Breast epithelium (tissue), 4 donors: ENCODE measurements around the gene TM4SF4. TPM values are rescaled to one million over a fixed set of nuclear protein-coding genes. Genes with fewer than 3 reads are reported as not detected.
"Not testable (repeated sequence)": the region's sequence is repeated elsewhere in the genome, so short reads cannot be mapped to it uniquely, and the experiment has no call there.

ENCODE experiments used
- DNase-seq, 2 donors: peaks; one replicate each; pipeline ENCODE4 v3.0.0-alpha.2; 2019; ENCODE audit warnings: low spot score in 2 of 2
- H3K27ac ChIP-seq, 2 donors: fragments of 200-600 bp; sonication (generic) in 1 of 2; one replicate each; pipeline ENCODE4 v1.5.1; 2016 to 2019; ENCODE audit warnings: mild to moderate bottlenecking in 1 of 2
- H3K27me3 ChIP-seq, 2 donors: fragments of 200-600 bp; sonication (generic) in 1 of 2; one replicate each; pipeline versions ENCODE4 v1.5.1 to v1.6.0; 2017 to 2019; ENCODE audit warnings: control low read depth in 1 of 2, mild to moderate bottlenecking in 1 of 2
- H3K36me3 ChIP-seq: fragments of 200-600 bp; one replicate; pipeline ENCODE4 v1.5.1; 2019
- H3K4me1 ChIP-seq, 2 donors: fragments of 200-600 bp; sonication (generic); one replicate each; pipeline ENCODE4 v1.5.1; 2016 to 2019; ENCODE audit warnings: control low read depth in 1 of 2
- H3K4me3 ChIP-seq, 3 donors: fragments of 200-600 bp; sonication (generic); 1 replicate in 2 of 3; 2 replicates in 1 of 3; pipeline ENCODE4 v1.5.1; 2016 to 2019; ENCODE audit warnings: mild to moderate bottlenecking in 3 of 3, moderate library complexity in 2 of 3
- H3K9me3 ChIP-seq, 2 donors: fragments of 200-600 bp; sonication (generic) in 1 of 2; one replicate each; pipeline ENCODE4 v1.5.1; 2016 to 2019; ENCODE audit warnings: control low read depth in 1 of 2
- CTCF ChIP-seq, 3 donors: fragments of 450-650 bp; IDR thresholded peaks; one replicate each; pipeline ENCODE4 v1.5.1; 2016 to 2017; ENCODE audit warnings: antibody characterized with exemption in 3 of 3, mild to moderate bottlenecking in 3 of 3, moderate library complexity in 3 of 3
- POLR2A ChIP-seq: fragments of 450-650 bp; IDR thresholded peaks from one replicate; pipeline ENCODE4 v1.6.1; 2016; ENCODE audit warnings: antibody characterized with exemption, mild to moderate bottlenecking, moderate library complexity
- POLR2AphosphoS5 ChIP-seq, 3 donors: sonication (generic); formaldehyde crosslinking; IDR thresholded peaks; one replicate each; pipeline ENCODE4 v1.6.1; 2017; ENCODE audit warnings: antibody characterized with exemption in 3 of 3
- intact Hi-C: fragments of 100-400 bp; cut with DNase I; formaldehyde crosslinking; loops from one replicate; pipeline ENCODE4 v1.15.1; 2023; ENCODE audit warnings: low total_unique reads
- total RNA-seq, 3 donors: library from RNA; depleted of rRNA; stranded (reverse); fragments of >200 nt; gene quantifications; one replicate each; pipeline ENCODE4 v1.1.0, GENCODE V29; 2016

TM4SF4 gene
- total RNA-seq, 3 donors from 2014 or later, result 1.6 TPM; not detected in 2

GRCh38 chr3:149438981-149439380 is 35.5 kb upstream of the TM4SF4 start:
- TF ChIP-seq POLR2A, result no peak
- no peak for TF ChIP-seq CTCF (IDR thresholded peaks at IDR 0.05)
- no peak for TF ChIP-seq POLR2AphosphoS5 (IDR thresholded peaks at IDR 0.05)
- intact Hi-C loops, result no loop called here
- no peaks in the 10 kb centered on the region for H3K27me3 ChIP-seq
- H3K9me3 ChIP-seq, result no peaks in the 10 kb centered on the region
- peaks cover 0 to 5% of the 10 kb centered on the region in 2 donors for H3K4me1 ChIP-seq
- no peak overlapping the region for H3K27ac ChIP-seq
- H3K36me3 ChIP-seq, result no peaks in the 10 kb centered on the region
- H3K4me3 ChIP-seq, result no peak overlapping the region
- no peak for DNase-seq

GRCh38 chr3:149441642-149442041 is 32.9 kb upstream of the TM4SF4 start:
- DNase-seq, result no peak
- Histone ChIP-seq H3K27ac (peak overlapping the region in 1 of 2 donors; percentile 37), H3K4me3 (no peak overlapping the region), H3K9me3 (no peaks in the 10 kb centered on the region), H3K27me3 (no peaks in the 10 kb centered on the region), H3K36me3 (no peaks in the 10 kb centered on the region), H3K4me1 (peaks cover 0 to 5% of the 10 kb centered on the region in 2 donors)
- TF ChIP-seq CTCF (IDR thresholded peaks at IDR 0.05) (no peak), POLR2AphosphoS5 (IDR thresholded peaks at IDR 0.05) (no peak), POLR2A (no peak)
- intact Hi-C loops, result no loop called here

GRCh38 chr3:149442043-149442442 is 32.5 kb upstream of the TM4SF4 start:
- H3K9me3 ChIP-seq, result no peaks in the 10 kb centered on the region
- peak overlapping the region in 1 of 2 donors; percentile 4 for H3K27ac ChIP-seq
- intact Hi-C loops, result no loop called here
- no peak overlapping the region for H3K4me3 ChIP-seq
- no peak for TF ChIP-seq POLR2A
- H3K36me3 ChIP-seq, result no peaks in the 10 kb centered on the region
- H3K27me3 ChIP-seq, result no peaks in the 10 kb centered on the region
- H3K4me1 ChIP-seq, result peaks cover 0 to 5% of the 10 kb centered on the region in 2 donors
- no peak for DNase-seq

- intact Hi-C loops, result no loop called here
- H3K27ac ChIP-seq, result peak overlapping the region in 1 of 2 donors; percentile 73
- H3K9me3 ChIP-seq, result no peaks in the 10 kb centered on the region
- no peak for DNase-seq
- H3K4me3 ChIP-seq, result no peak overlapping the region
- TF ChIP-seq POLR2A (no peak), CTCF (IDR thresholded peaks at IDR 0.05) (no peak), POLR2AphosphoS5 (IDR thresholded peaks at IDR 0.05) (no peak)
- H3K36me3 ChIP-seq, result no peaks in the 10 kb centered on the region
- no peaks in the 10 kb centered on the region for H3K27me3 ChIP-seq
- peaks cover 0 to 5% of the 10 kb centered on the region in 2 donors for H3K4me1 ChIP-seq
Observed at GRCh38 chr3:149442851-149443544, 31.5 kb upstream of the TM4SF4 start.

- peak overlapping the region in 1 of 2 donors; percentile 73 for H3K27ac ChIP-seq
- H3K27me3 ChIP-seq, result no peaks in the 10 kb centered on the region
- no peak for DNase-seq
- no peaks in the 10 kb centered on the region for H3K36me3 ChIP-seq
- intact Hi-C loops, result no loop called here
- H3K4me1 ChIP-seq, result peaks cover 0 to 5% of the 10 kb centered on the region in 2 donors
- TF ChIP-seq CTCF (IDR thresholded peaks at IDR 0.05) (no peak), POLR2A (no peak), POLR2AphosphoS5 (IDR thresholded peaks at IDR 0.05) (no peak)
- no peak overlapping the region for H3K4me3 ChIP-seq
- H3K9me3 ChIP-seq, result no peaks in the 10 kb centered on the region
Observed at GRCh38 chr3:149443545-149443912, 31.0 kb upstream of the TM4SF4 start.

- not testable (repeated sequence) for H3K36me3 ChIP-seq
Observed at GRCh38 chr3:149444867-149445266, 29.6 kb upstream of the TM4SF4 start.

More at GRCh38 chr3:149444867-149445266, 29.6 kb upstream of the TM4SF4 start:
- H3K4me1 ChIP-seq, H3K9me3 ChIP-seq, H3K27me3 ChIP-seq, H3K4me3 ChIP-seq, H3K27ac ChIP-seq, intact Hi-C loops, DNase-seq: not testable (repeated sequence)
